Adipocyte (in vitro differentiated cells): ENCODE results near the gene JUN.

Experiments used
- DNase-seq: peaks from one replicate; pipeline ENCODE4 v3.0.0-alpha.2; 2015; ENCODE audit warnings: low read depth
- H3K27me3 ChIP-seq: replicated peaks from 2 replicates; pipeline ENCODE4 v1.7.0; 2013; ENCODE audit warnings: mild to moderate bottlenecking, low read length, moderate library complexity; ENCODE audit not compliant: control insufficient read depth, insufficient read depth
- H3K36me3 ChIP-seq: 2 replicates; pipeline ENCODE4 v1.7.0; 2013; ENCODE audit warnings: low read length, mild to moderate bottlenecking, moderate library complexity; ENCODE audit not compliant: control insufficient read depth, insufficient read depth, severe bottlenecking
- H3K4me1 ChIP-seq: 2 replicates; pipeline ENCODE4 v1.7.0; 2013; ENCODE audit warnings: mild to moderate bottlenecking, low read length, moderate library complexity; ENCODE audit not compliant: control insufficient read depth, insufficient read depth
- H3K4me3 ChIP-seq: 2 replicates; pipeline ENCODE4 v1.7.0; 2013; ENCODE audit warnings: mild to moderate bottlenecking, low read length, moderate library complexity
- H3K9ac ChIP-seq: 2 replicates; pipeline ENCODE4 v1.7.0; 2013; ENCODE audit warnings: mild to moderate bottlenecking, low read length, moderate library complexity
- H3K9me3 ChIP-seq: 2 replicates; pipeline ENCODE4 v1.7.0; 2013; ENCODE audit warnings: mild to moderate bottlenecking, low read length, moderate library complexity; ENCODE audit not compliant: control insufficient read depth

JUN gene

GRCh38 chr1:58768191-58768731 is 15.6 kb downstream of the JUN start:
- H3K4me3 ChIP-seq, result no peak overlapping the region
- peaks cover 33% of the 10 kb centered on the region for H3K4me1 ChIP-seq
- peak; percentile 46 for DNase-seq
- no peaks in the 10 kb centered on the region for H3K36me3 ChIP-seq
- H3K27me3 ChIP-seq, result no peaks in the 10 kb centered on the region
- H3K9me3 ChIP-seq, result no peaks in the 10 kb centered on the region
- H3K9ac ChIP-seq, result no peak overlapping the region

DNA sequence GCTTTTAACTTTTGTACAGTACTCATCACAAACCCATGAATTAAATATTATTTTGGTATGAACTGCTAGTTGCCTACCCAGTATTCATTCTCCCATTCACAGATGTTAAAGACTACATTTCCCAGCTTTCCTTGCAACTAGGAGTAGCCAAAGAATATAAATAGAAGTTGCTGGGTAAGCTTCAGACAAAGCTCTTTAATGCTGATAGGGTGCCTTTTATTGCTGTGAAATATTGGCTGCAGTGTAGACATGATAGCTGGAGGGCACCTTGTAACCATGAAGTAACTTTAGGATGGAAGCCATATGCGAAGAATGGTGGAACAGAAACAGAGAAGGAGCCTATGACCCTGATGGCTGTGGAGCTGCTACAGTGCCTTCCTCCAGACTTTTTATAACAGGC is 16.7 kb downstream of the JUN start:
- H3K36me3 ChIP-seq, result no peaks in the 10 kb centered on the region
- no peaks in the 10 kb centered on the region for H3K9me3 ChIP-seq
- no peak for DNase-seq
- H3K27me3 ChIP-seq, result no peaks in the 10 kb centered on the region
- H3K4me1 ChIP-seq, result peaks cover 42% of the 10 kb centered on the region
- H3K9ac ChIP-seq, result no peak overlapping the region
- no peak overlapping the region for H3K4me3 ChIP-seq

DNA sequence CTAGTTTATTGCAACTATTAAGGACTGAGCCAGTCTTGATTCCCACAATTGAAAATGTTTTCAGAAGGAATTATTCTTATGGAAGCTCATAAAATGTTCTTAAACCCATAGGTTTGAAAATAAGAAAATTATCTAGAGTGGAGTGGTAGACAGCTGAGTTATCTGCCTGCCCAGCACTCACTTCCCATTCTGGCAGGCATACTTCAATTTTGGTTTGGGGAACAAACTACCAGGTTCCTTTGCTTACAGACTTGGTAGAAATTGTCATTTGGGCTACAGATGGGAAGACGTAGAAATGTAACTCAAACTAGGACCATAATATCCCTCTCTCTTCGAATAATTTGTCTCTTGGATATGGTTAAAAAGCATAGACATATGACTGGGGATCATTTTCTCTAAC is 18.4 kb downstream of the JUN start:
- Histone ChIP-seq H3K36me3 (no peaks in the 10 kb centered on the region), H3K4me3 (no peak overlapping the region), H3K9ac (no peak overlapping the region), H3K27me3 (no peaks in the 10 kb centered on the region), H3K4me1 (peaks cover 42% of the 10 kb centered on the region), H3K9me3 (no peaks in the 10 kb centered on the region)
- no peak for DNase-seq

DNA sequence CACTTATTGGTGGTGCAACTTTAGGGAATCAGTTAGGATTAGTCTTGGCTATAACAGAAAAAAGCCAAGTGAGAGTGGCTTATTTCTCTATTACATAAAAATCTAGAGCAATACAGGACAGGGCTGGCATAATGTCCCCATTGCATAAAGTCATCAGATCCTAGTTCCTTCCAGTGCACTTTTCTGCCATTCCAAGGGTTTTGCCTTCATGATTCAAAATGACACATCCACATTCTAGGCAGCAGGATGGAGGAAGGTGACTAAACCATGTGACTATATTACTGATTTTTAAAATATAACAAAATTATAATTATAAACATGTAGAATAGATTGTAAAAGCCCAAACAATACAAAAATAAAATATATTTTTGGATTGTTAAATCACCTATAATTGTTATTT is 18.8 kb downstream of the JUN start:
- Histone ChIP-seq H3K36me3 (no peaks in the 10 kb centered on the region), H3K4me1 (peaks cover 42% of the 10 kb centered on the region), H3K9ac (peak overlapping the region; percentile 10), H3K27me3 (no peaks in the 10 kb centered on the region), H3K4me3 (no peak overlapping the region), H3K9me3 (no peaks in the 10 kb centered on the region)
- no peak for DNase-seq

- H3K36me3 ChIP-seq, result no peaks in the 10 kb centered on the region
- H3K4me1 ChIP-seq, result peaks cover 42% of the 10 kb centered on the region
- peak; percentile 80 for DNase-seq
- no peaks in the 10 kb centered on the region for H3K27me3 ChIP-seq
- H3K9ac ChIP-seq, result peak overlapping the region; percentile 10
- peak overlapping the region; percentile 16 for H3K4me3 ChIP-seq
- no peaks in the 10 kb centered on the region for H3K9me3 ChIP-seq
These were observed 19.4 kb downstream of the JUN start for GRCh38 chr1:58764294-58764978.

DNA sequence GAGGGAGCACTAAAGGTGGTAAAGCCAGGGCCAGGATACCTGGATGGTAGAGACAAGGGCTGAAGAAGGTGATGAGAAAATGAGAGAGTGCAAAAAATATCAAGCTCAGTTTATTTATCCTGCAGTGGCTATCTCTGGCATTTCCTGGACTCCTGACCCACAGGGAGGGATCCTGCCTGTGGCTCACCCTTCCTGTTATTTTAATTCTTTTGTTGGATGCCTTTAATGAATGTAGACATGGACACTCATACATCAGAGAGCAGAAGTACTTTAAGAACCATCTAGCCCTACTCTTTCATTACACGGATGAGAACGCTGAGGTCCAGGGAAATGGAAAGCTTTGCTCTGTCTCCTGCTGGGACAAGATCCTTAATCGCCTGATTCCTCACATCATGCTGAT is 20.6 kb downstream of the JUN start:
- peak; percentile 44 for DNase-seq
- no peak overlapping the region for H3K4me3 ChIP-seq
- H3K27me3 ChIP-seq, result no peaks in the 10 kb centered on the region
- H3K9ac ChIP-seq, result no peak overlapping the region
- H3K9me3 ChIP-seq, result no peaks in the 10 kb centered on the region
- H3K36me3 ChIP-seq, result no peaks in the 10 kb centered on the region
- H3K4me1 ChIP-seq, result peaks cover 33% of the 10 kb centered on the region

DNA sequence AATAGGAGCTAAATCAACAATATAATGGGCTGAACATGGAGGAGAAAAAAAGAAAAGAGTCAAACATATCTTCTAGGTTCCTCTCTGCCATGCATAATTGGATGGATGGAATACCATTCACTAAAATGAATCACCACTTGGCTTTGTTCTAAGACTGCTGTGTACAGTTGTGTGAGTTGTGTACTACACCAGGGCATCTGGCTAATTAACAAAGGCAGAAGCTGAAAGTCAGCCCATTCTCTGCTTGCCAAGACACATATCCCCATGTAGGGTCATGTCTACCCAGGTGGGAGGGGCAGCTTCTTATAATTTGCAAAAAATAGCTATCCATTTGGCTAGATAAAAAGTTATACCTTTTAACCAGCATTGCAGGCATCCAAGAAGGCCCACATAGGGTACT is 21.0 kb downstream of the JUN start:
- H3K4me3 ChIP-seq, result no peak overlapping the region
- no peak overlapping the region for H3K9ac ChIP-seq
- peaks cover 31% of the 10 kb centered on the region for H3K4me1 ChIP-seq
- no peaks in the 10 kb centered on the region for H3K36me3 ChIP-seq
- DNase-seq, result peak; percentile 59
- H3K27me3 ChIP-seq, result no peaks in the 10 kb centered on the region
- no peaks in the 10 kb centered on the region for H3K9me3 ChIP-seq

- peak; percentile 92 for DNase-seq
- Histone ChIP-seq H3K9ac (peak overlapping the region; percentile 47), H3K4me3 (peak overlapping the region; percentile 34), H3K36me3 (no peaks in the 10 kb centered on the region), H3K27me3 (no peaks in the 10 kb centered on the region), H3K9me3 (no peaks in the 10 kb centered on the region), H3K4me1 (peaks cover 37% of the 10 kb centered on the region)
These were observed 28.4 kb downstream of the JUN start for GRCh38 chr1:58755468-58755872.

DNA sequence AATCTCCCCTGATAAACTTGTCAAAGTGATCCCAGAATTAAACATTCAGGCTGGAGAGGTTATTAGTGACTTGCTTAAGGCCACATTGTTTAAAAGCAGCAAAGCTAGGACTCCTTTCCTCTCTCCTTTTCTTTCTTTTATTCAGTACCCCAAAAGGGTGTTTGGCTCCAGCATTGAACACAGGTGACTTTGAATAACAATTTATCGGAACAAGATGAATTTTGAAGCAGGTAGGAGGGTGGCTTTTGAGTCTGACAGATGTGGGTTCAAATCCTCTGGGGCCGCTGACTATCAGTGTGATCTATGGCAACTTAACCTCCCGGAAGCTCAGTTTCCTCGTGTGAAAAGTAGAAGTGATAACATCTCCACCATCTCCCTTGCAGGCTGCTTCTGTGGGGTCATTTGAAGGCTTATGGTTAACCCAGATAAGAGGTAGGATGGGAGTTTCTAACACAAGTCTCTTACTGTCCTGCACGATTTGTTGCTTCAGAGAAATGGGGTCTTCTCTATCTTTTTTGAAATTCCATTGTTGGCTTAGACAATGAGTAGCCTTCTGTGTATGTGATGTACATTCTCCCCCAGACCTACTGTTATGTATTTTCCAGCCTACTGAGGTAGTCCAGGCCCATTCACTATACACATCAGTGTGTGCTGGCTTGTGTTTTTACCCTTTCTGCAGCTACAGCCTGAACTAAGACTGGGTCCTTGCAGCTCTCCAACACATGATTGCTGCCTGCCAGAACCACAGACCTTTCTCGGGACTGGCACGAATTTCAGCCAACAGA is 29.0 kb downstream of the JUN start:
- peak overlapping the region; percentile 47 for H3K9ac ChIP-seq
- H3K36me3 ChIP-seq, result no peaks in the 10 kb centered on the region
- DNase-seq, result no peak
- peak overlapping the region; percentile 34 for H3K4me3 ChIP-seq
- H3K4me1 ChIP-seq, result peaks cover 37% of the 10 kb centered on the region
- H3K9me3 ChIP-seq, result no peaks in the 10 kb centered on the region
- H3K27me3 ChIP-seq, result no peaks in the 10 kb centered on the region

DNA sequence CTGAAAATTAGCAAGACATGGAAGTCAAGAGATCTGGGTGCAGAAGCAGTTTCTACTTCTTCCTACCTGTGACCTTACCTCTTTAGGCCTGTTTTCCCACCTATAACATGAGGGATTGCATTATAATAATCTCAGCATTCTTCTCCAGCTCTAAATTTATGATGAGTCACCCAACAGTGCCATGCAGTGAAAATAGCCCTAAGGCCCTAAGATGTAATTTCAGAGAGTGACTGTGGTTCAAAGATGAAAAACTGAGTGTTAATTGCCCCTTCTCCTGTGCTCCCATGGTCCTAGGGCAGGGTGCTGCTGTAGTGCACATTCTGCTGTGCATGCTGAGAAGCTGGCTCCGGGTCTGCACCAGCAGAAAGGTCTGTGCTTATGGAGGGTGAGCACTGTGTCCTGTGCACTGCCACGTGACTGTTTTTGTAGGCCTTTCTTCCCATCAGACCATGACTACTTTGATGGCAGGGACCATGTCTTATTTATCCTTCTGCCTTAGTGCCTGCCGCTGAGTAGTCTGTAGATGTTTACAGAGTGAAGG is 29.7 kb downstream of the JUN start:
- Histone ChIP-seq H3K9ac (no peak overlapping the region), H3K27me3 (no peaks in the 10 kb centered on the region), H3K4me3 (no peak overlapping the region), H3K36me3 (no peaks in the 10 kb centered on the region), H3K9me3 (no peaks in the 10 kb centered on the region), H3K4me1 (peaks cover 37% of the 10 kb centered on the region)
- DNase-seq, result peak; percentile 53

GRCh38 chr1:58753431-58753866 is 30.4 kb downstream of the JUN start:
- no peaks in the 10 kb centered on the region for H3K36me3 ChIP-seq
- no peak overlapping the region for H3K9ac ChIP-seq
- no peaks in the 10 kb centered on the region for H3K27me3 ChIP-seq
- peaks cover 37% of the 10 kb centered on the region for H3K4me1 ChIP-seq
- DNase-seq, result no peak
- no peak overlapping the region for H3K4me3 ChIP-seq
- no peaks in the 10 kb centered on the region for H3K9me3 ChIP-seq
